ENCODE measurements around the gene FOXK2.

GRCh38 chr17:82600731-82601446 is 81.4 kb downstream of the FOXK2 start:
- TF ChIP-seq CTCF (conservative IDR thresholded peaks at IDR 0.05; ENCODE audit: low read depth, low read length) (no peak), EZH2 (IDR thresholded peaks at IDR 0.05; ENCODE audit: borderline replicate concordance, low read depth, low read length, poor library complexity, severe bottlenecking) (no peak)
